Prostate gland (tissue), 2 donors: ENCODE data around the gene RANBP3. TPM values are rescaled to one million over a fixed set of nuclear protein-coding genes. Genes with fewer than 3 reads are reported as not detected.
"Not testable (repeated sequence)": the region's sequence is repeated elsewhere in the genome, so short reads cannot be mapped to it uniquely, and the experiment has no call there.

Experiments
- DNase-seq: peaks from one replicate; pipeline ENCODE4 v3.0.0-alpha.2; 2019; ENCODE audit warnings: low spot score
- H3K27ac ChIP-seq, 2 donors: fragments of 200-600 bp; sonication (generic); 2 replicates each; pipeline ENCODE4 v1.5.1; 2017 to 2019
- H3K27me3 ChIP-seq: fragments of 200-600 bp; sonication (generic); replicated peaks from 2 replicates; pipeline ENCODE4 v1.5.1; 2019; ENCODE audit not compliant: insufficient read depth
- H3K36me3 ChIP-seq, 2 donors: fragments of 200-600 bp; sonication (generic); 1 replicate in 1 of 2; 2 replicates in 1 of 2; pipeline versions ENCODE4 v1.5.1 to v1.8.1; 2017 to 2019
- H3K4me1 ChIP-seq: fragments of 200-600 bp; sonication (generic); replicated peaks from 2 replicates; pipeline ENCODE4 v1.5.1; 2019
- H3K4me3 ChIP-seq, 2 donors: fragments of 200-600 bp; sonication (generic); 2 replicates each; pipeline ENCODE4 v1.5.1; 2017 to 2019
- H3K9me3 ChIP-seq: fragments of 200-600 bp; sonication (generic); 2 replicates; pipeline ENCODE4 v1.5.1; 2017
- POLR2A ChIP-seq: fragments of 450-650 bp; IDR thresholded peaks from one replicate; pipeline ENCODE4 v1.6.1; 2016; ENCODE audit warnings: antibody characterized with exemption, mild to moderate bottlenecking
- POLR2AphosphoS5 ChIP-seq: sonication (generic); formaldehyde crosslinking; IDR thresholded peaks from one replicate; pipeline ENCODE4 v1.6.1; 2017; ENCODE audit warnings: antibody characterized with exemption
- WGBS: methylation state at CpG from one replicate; pipeline ENCODE4 v1.1.5; 2018; 5-methylcytosine and 5-hydroxymethylcytosine counted together
- intact Hi-C: fragments of 100-400 bp; cut with DNase I; formaldehyde crosslinking; loops from one replicate; pipeline ENCODE4 v1.14.2; 2022
- total RNA-seq, 2 donors: library from RNA; depleted of rRNA; stranded (reverse); fragments of >200 nt; gene quantifications; one replicate each; pipeline ENCODE4 v1.1.0, GENCODE V29; 2016
- TF ChIP-seq, protein P1 (sequence below), 4 experiments: fragments of 200-600 bp in 2 of 4; fragments of 450-650 bp in 2 of 4; sonication (generic) in 2 of 4; IDR thresholded peaks; 1 replicate in 3 of 4; 2 replicates in 1 of 4; pipeline ENCODE4 v1.5.1; 2016 to 2019; ENCODE audit warnings: antibody characterized with exemption in 4 of 4, mild to moderate bottlenecking in 2 of 4, moderate library complexity in 2 of 4

The RANBP3 gene
- total RNA-seq, 2 donors from 2014 or later, result 84.6 to 120 TPM

DNA sequence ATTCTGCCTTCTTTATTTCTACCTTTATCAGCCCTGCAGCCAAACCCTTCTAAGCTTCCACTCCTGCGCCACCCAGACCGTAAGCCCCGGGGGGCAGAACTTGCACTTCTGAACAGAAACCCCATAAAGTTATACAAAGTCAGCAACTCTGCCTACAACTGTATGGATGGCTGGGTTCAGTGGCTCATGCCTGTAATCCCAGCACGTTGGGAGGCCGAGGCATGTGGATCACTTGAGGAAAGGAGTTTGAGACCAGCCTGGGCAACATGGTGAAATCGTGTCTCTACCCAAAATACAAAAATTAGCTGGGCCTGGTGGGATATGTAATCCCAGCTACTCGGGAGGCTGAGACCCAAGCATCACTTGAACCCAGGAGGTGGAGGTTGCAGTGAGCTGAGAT lies 10.4 kb downstream of the RANBP3 start:
- DNase-seq, result no peak
- no peaks in the 10 kb centered on the region for H3K27me3 ChIP-seq
- H3K27ac ChIP-seq, result peak overlapping the region; percentile 82 to 83
- H3K9me3 ChIP-seq, result no peaks in the 10 kb centered on the region
- no peaks in the 10 kb centered on the region for H3K36me3 ChIP-seq
- TF ChIP-seq, protein P1, sequence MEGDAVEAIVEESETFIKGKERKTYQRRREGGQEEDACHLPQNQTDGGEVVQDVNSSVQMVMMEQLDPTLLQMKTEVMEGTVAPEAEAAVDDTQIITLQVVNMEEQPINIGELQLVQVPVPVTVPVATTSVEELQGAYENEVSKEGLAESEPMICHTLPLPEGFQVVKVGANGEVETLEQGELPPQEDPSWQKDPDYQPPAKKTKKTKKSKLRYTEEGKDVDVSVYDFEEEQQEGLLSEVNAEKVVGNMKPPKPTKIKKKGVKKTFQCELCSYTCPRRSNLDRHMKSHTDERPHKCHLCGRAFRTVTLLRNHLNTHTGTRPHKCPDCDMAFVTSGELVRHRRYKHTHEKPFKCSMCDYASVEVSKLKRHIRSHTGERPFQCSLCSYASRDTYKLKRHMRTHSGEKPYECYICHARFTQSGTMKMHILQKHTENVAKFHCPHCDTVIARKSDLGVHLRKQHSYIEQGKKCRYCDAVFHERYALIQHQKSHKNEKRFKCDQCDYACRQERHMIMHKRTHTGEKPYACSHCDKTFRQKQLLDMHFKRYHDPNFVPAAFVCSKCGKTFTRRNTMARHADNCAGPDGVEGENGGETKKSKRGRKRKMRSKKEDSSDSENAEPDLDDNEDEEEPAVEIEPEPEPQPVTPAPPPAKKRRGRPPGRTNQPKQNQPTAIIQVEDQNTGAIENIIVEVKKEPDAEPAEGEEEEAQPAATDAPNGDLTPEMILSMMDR (IDR thresholded peaks at IDR 0.05), result no peak
- no peak for TF ChIP-seq POLR2A
- TF ChIP-seq POLR2AphosphoS5, result no peak
- WGBS, result 54% methylated on average over 7 of the region's 7 CpGs
- intact Hi-C loops, result loop anchor here (5.0 kb wide), 1 partner anchor 35 kb away; no protein-coding TSS in a partner anchor
- peaks cover 19% of the 10 kb centered on the region for H3K4me1 ChIP-seq
- H3K4me3 ChIP-seq, result no peak overlapping the region

DNA sequence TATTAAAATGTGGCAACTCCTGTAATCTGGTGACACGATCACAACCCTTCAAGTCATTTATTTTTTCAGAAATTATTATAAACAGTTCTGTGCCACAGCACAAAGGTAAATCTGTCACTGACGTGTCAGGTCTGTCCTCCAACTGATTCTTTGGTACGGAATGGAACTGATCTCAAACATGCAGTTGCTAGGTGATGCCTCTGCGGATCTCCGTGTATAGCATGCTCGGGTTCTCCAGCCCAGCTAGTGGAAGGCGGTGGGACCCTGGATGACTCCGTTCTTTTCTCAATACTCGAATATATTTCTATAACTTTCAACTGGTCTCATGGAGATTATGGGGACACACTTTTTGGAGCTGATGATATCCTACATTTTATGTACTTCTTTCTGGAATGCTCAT lies 11.0 kb downstream of the RANBP3 start:
- intact Hi-C loops, result loop anchor here (5.0 kb wide), 1 partner anchor 35 kb away; no protein-coding TSS in a partner anchor
- H3K27ac ChIP-seq, result peak overlapping the region; percentile 82 to 83
- H3K4me1 ChIP-seq, result peaks cover 25% of the 10 kb centered on the region
- TF ChIP-seq POLR2AphosphoS5 (no peak), POLR2A (no peak)
- TF ChIP-seq, protein P1 (IDR thresholded peaks at IDR 0.05), result no peak
- no peak for DNase-seq
- no peak overlapping the region for H3K4me3 ChIP-seq
- H3K9me3 ChIP-seq, result no peaks in the 10 kb centered on the region
- H3K36me3 ChIP-seq, result no peaks in the 10 kb centered on the region
- 58% methylated on average over 9 of the region's 9 CpGs for WGBS
- no peaks in the 10 kb centered on the region for H3K27me3 ChIP-seq

DNA sequence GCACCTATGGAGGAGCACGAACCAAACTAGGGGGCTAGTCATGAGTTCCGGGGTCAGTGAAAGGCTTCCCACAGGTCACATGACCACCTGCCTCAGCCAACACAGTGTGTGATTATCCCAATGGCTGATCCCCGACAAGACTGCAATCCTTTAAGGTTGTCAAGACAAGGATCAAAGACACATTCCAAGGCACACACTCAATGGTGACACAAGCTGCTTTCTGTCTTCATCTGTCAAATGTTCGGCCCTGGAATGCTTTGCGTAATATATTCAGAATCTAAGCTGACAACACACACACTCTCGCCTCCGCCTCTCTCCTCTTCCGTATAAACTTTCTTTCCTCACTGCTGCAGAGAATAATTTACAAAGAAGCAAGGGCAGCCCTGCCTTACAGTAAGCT lies 11.7 kb downstream of the RANBP3 start:
- WGBS, result 40% methylated on average over 8 of the region's 8 CpGs
- no peaks in the 10 kb centered on the region for H3K27me3 ChIP-seq
- H3K4me1 ChIP-seq, result peaks cover 29% of the 10 kb centered on the region
- intact Hi-C loops, result loop anchor here (5.0 kb wide), 1 partner anchor 34 kb away; no protein-coding TSS in a partner anchor
- H3K36me3 ChIP-seq, result no peaks in the 10 kb centered on the region
- peak overlapping the region; percentile 25 to 34 for H3K27ac ChIP-seq
- TF ChIP-seq POLR2AphosphoS5 (peak; percentile 7), POLR2A (no peak)
- no peak for DNase-seq
- H3K9me3 ChIP-seq, result no peaks in the 10 kb centered on the region
- no peak overlapping the region for H3K4me3 ChIP-seq

DNA sequence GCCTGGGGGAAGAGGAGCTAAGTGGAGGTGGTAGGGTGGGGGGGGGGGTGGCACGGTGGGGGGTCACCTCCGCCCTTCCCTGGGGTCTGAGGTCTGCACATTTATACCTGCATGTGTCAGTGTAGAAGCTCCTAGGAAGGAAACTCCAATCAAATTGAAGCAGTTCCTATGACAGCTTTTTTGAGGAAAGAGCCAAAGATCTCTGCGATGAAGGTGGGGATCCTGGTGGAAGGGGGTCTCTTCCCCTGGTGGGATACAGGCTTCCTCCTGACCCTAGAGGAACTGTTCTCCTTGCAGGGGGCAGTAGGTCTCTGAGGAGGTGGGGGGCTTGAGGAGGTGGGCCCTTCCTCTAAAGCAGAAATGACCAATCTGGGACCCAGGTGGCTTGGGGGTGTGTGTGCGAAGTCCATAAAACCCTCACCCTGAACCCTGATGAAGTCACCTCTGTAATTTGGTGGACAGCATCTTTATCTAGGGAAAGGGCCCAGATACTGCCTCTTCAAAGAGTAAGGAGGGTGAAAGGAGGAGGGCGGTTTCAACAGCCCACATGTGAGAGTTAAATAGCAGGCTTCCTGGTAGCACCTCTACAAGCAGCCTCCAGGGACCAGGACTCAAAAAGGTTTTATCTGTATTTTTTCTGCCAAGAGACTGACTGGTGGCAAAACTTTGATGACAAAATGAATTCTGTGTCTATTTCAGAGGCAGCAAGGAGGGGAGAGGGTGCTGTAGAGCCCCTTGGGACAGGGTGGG lies 12.9 kb downstream of the RANBP3 start:
- TF ChIP-seq, protein P1 (IDR thresholded peaks at IDR 0.05), result no peak
- TF ChIP-seq POLR2A, result no peak
- TF ChIP-seq POLR2AphosphoS5, result no peak
- intact Hi-C loops, result loop anchor here (5.0 kb wide), 1 partner anchor 33 kb away; no protein-coding TSS in a partner anchor
- Histone ChIP-seq H3K36me3 (no peaks in the 10 kb centered on the region), H3K4me1 (peaks cover 36% of the 10 kb centered on the region), H3K27ac (peak overlapping the region in 1 of 2 donors; percentile 2), H3K4me3 (no peak overlapping the region), H3K27me3 (no peaks in the 10 kb centered on the region), H3K9me3 (no peaks in the 10 kb centered on the region)
- no peak for DNase-seq
- 85% methylated on average over 5 of the region's 5 CpGs for WGBS

DNA sequence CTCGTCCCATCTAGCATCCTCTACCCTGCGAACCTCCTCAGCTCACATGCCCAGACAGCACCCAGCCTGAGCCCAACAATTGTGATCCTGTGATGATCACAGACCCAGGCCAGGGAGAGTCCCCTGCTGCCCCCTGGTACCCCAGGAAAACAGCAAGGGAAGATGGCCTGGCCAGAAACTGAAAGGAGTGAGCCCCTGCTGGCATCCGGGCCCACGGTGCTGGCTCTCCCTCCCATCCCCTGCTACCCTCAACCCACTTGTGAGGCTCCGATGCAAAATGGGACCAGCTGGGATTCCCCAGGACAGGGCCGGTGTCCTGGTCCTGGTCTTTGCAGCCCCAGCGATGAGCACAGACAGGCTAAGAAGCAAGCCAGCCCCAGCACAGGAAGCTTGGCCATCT lies 14.1 kb downstream of the RANBP3 start:
- intact Hi-C loops, result no loop called here
- 88% methylated on average over 7 of the region's 7 CpGs for WGBS
- no peaks in the 10 kb centered on the region for H3K9me3 ChIP-seq
- H3K4me1 ChIP-seq, result peaks cover 29% of the 10 kb centered on the region
- H3K27me3 ChIP-seq, result no peaks in the 10 kb centered on the region
- H3K36me3 ChIP-seq, result no peaks in the 10 kb centered on the region
- no peak overlapping the region for H3K4me3 ChIP-seq
- H3K27ac ChIP-seq, result no peak overlapping the region
- TF ChIP-seq POLR2A (no peak), POLR2AphosphoS5 (no peak)
- TF ChIP-seq, protein P1 (IDR thresholded peaks at IDR 0.05), result no peak
- no peak for DNase-seq

DNA sequence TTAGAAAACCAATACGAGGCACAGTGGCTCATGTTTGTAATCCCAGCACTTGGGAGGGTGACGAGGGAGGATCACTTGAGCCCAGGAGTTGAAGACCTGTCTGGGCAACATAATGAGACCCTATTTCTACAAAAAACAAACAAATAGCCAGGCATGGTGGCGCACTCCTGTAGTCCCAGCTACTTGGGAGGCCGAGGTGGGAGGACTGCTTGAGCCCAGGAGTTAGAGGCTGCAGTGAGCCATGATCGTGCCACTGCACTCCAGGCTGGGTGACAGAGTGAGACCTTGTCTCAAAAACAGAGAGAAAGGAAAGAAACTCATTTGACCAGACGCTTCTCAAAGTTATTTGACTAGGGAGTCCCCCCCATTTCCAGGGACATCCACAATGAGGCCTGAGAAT lies 14.7 kb downstream of the RANBP3 start:
- H3K4me1 ChIP-seq, result peaks cover 27% of the 10 kb centered on the region
- H3K9me3 ChIP-seq, H3K27me3 ChIP-seq, H3K4me3 ChIP-seq, H3K27ac ChIP-seq, intact Hi-C loops, DNase-seq, H3K36me3 ChIP-seq: not testable (repeated sequence)
- WGBS, result 84% methylated on average over 6 of the region's 6 CpGs
